ENCODE data around the gene F13A1.
"Not testable (repeated sequence)": the region's sequence is repeated elsewhere in the genome, so short reads cannot be mapped to it uniquely, and the experiment has no call there.

F13A1 gene

DNA sequence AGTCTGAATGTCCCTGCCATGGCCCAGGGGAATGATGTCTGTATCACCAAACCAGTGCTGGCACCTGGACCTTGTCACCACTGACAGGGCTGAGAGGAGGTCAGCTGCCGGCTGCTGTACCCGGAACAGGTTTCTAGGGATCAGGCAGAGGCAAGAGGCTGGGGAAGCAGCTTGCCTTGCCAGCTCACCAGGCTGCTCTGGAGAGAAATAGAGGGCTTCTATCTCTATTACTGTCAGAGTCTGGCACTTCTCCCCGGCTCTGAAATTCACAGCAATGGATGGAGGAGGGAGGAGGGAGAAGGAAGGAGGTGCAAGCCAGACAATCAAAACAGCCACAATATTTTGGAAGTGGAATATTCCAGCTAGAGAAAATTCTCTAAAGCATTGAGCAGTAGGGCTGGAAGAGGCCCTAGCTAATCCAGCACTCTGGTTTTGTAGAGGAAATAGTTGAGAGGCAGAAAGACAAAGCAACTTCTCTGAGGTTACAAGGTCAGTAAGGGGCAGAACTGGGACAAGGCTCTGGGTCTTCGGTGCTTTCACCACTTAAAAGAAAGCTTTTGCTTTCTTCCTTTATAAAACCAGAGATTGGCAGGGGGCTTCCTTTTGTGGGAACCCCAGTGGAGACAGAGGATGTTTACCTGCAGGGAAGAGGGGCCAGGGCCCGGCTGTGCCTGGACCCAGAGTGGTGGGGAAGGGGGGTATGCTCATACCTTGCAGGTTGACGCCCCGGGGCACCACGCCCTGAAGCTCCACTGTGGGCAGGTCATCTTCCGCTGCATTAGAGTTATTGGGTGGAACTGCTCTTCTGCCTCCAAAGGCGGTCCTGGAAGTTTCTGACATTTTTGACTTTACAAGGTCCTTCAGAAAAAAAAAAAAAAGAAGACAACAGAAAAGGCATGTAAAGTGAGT lies 2.4 kb downstream of the F13A1 start:
- Histone ChIP-seq H3K9ac (ENCODE audit: low read depth, low read length) (no peak overlapping the region), H3K4me3 (ENCODE audit: low read depth, low read length) (no peak overlapping the region), H3K27ac (ENCODE audit: low read depth, low read length) (peak overlapping the region; percentile 22), H3K27me3 (ENCODE audit: control insufficient read depth, insufficient read depth, low read length) (peaks cover 24% of the 10 kb centered on the region), H3K9me3 (ENCODE audit: control insufficient read depth, insufficient read depth, low read length) (no peaks in the 10 kb centered on the region), H3K36me3 (ENCODE audit: control insufficient read depth, insufficient read depth, low read length) (no peaks in the 10 kb centered on the region), H3K4me1 (ENCODE audit: control insufficient read depth, insufficient read depth, low read length) (peaks cover 11% of the 10 kb centered on the region; the same call in 1 of the 2 replicates)

DNA sequence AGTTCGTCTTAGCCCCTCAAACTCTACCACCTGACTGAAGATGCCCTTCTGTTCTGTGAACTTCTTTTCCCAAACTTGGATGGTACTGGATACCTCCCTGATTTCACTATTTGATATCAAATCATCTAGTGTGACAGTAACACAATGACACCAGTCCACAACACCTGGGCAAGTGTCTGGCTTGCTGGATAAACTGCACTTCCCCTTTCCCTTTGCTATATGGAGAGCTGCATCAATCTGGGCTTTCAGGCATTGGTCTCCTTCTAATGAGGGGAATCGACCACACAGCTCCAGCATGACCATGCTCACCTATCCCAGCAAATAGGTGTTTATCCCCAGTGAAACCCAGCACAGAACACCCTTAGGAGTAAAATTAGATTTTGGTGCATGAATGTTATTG lies 3.1 kb downstream of the F13A1 start:
- Histone ChIP-seq H3K9ac (ENCODE audit: low read depth, low read length) (no peak overlapping the region), H3K4me3 (ENCODE audit: low read depth, low read length) (no peak overlapping the region), H3K9me3 (ENCODE audit: control insufficient read depth, insufficient read depth, low read length) (no peaks in the 10 kb centered on the region), H3K4me1 (ENCODE audit: control insufficient read depth, insufficient read depth, low read length) (peaks cover 11% of the 10 kb centered on the region; the same call in 1 of the 2 replicates), H3K36me3 (ENCODE audit: control insufficient read depth, insufficient read depth, low read length) (no peaks in the 10 kb centered on the region), H3K27ac (ENCODE audit: low read depth, low read length) (no peak overlapping the region), H3K27me3 (ENCODE audit: control insufficient read depth, insufficient read depth, low read length) (peaks cover 24% of the 10 kb centered on the region)

DNA sequence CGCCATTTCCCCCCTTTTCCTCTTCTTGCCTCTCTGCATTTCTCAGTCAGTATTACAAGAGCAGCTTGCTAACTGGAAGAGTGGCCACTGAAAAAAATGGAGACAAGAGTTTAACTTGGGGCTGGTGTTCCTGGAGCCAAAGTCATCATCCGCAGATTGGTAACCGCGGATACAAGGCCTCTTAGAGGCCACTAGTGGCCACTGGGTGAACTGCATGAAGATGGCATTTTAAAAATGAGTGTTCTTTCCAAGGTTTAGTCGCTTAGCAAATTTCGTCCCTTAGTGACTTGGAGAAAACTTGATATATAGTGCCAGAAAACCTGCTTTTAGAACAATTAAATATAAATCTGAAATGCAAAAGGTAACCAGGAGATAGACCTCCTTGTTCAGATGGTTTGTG lies 4.8 kb downstream of the F13A1 start:
- H3K27me3 ChIP-seq (ENCODE audit: control insufficient read depth, insufficient read depth, low read length), result peaks cover 18% of the 10 kb centered on the region
- no peak overlapping the region for H3K27ac ChIP-seq (ENCODE audit: low read depth, low read length)
- no peaks in the 10 kb centered on the region for H3K36me3 ChIP-seq (ENCODE audit: control insufficient read depth, insufficient read depth, low read length)
- H3K4me3 ChIP-seq (ENCODE audit: low read depth, low read length), result no peak overlapping the region
- no peaks in the 10 kb centered on the region for H3K9me3 ChIP-seq (ENCODE audit: control insufficient read depth, insufficient read depth, low read length)
- peaks cover 11% of the 10 kb centered on the region; the same call in 1 of the 2 replicates for H3K4me1 ChIP-seq (ENCODE audit: control insufficient read depth, insufficient read depth, low read length)
- no peak overlapping the region for H3K9ac ChIP-seq (ENCODE audit: low read depth, low read length)

DNA sequence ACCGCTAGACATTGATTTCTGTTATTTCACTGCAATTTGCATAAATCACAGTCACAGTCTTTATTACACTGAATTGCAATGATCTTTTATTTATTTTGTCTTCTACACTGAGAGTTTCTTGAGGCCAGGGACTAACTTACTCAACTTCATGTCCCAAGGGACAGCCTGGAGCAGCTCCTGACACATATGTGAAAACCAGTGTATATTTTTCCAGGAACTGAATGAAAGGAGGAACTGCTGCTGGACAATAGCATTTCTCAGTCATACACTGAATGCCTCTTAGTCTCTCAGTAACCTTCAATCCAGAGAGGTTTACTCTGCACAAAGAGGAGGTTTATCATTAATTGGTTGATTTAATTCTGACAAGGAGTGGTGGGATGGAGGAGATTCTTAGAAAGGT lies 5.9 kb downstream of the F13A1 start:
- Histone ChIP-seq H3K36me3 (ENCODE audit: control insufficient read depth, insufficient read depth, low read length) (no peaks in the 10 kb centered on the region), H3K27ac (ENCODE audit: low read depth, low read length) (no peak overlapping the region), H3K9ac (ENCODE audit: low read depth, low read length) (no peak overlapping the region), H3K4me3 (ENCODE audit: low read depth, low read length) (no peak overlapping the region), H3K9me3 (ENCODE audit: control insufficient read depth, insufficient read depth, low read length) (no peaks in the 10 kb centered on the region), H3K4me1 (ENCODE audit: control insufficient read depth, insufficient read depth, low read length) (peaks cover 10% of the 10 kb centered on the region; the same call in 1 of the 2 replicates), H3K27me3 (ENCODE audit: control insufficient read depth, insufficient read depth, low read length) (peaks cover 8% of the 10 kb centered on the region)

DNA sequence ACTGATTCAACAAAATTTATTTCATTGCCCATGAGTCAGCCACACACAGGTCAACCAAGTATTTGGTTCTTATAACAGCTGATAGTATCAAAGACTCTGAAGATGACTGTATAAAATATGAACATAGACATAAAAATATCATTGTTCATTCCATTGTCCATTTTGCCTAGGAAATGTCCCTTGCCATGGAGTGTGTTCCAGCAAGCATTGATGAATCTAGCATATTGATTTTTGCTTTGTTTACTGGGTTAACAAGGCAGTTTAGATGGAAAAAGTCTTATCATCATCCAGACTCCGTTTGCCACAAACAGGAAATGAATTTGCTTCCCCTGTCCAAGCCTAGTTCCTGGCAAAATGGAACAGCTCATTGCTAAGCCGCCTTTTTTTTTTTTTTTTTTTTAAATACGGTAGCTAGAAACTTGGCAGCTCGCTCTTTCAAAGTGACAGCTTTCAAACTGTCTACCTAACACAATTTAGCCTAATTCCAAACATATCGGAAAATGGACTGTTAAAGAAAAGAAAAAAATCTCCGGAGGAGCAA lies 7.5 kb downstream of the F13A1 start:
- H3K9ac ChIP-seq (ENCODE audit: low read depth, low read length), result no peak overlapping the region
- no peak overlapping the region for H3K27ac ChIP-seq (ENCODE audit: low read depth, low read length)
- no peaks in the 10 kb centered on the region for H3K36me3 ChIP-seq (ENCODE audit: control insufficient read depth, insufficient read depth, low read length)
- H3K4me3 ChIP-seq (ENCODE audit: low read depth, low read length), result no peak overlapping the region
- peaks cover 2% of the 10 kb centered on the region; the same call in 1 of the 2 replicates for H3K4me1 ChIP-seq (ENCODE audit: control insufficient read depth, insufficient read depth, low read length)
- H3K9me3 ChIP-seq (ENCODE audit: control insufficient read depth, insufficient read depth, low read length), result no peaks in the 10 kb centered on the region
- no peaks in the 10 kb centered on the region; the same call in 1 of the 2 replicates for H3K27me3 ChIP-seq (ENCODE audit: control insufficient read depth, insufficient read depth, low read length)

DNA sequence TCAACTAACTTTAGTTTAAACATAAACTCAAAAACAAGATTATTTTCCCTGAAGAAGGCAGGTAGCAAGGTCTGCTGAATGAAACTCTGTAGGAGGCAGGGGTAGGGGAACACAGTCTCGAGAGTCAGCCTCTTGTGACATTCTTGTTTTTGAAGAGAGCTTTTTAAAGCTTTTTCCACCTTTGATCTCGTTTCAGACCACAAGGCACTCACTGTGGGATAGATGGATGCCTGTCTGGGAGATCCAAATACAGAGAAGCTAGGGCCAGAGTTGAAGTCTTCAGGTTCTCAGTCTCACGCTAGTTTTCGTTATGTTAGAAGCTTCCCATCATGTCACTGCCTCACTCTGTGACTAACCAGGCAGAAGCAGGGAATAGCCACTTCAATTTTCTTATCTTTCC lies 14.9 kb downstream of the F13A1 start:
- H3K9ac ChIP-seq (ENCODE audit: low read depth, low read length), result no peak overlapping the region
- H3K36me3 ChIP-seq (ENCODE audit: control insufficient read depth, insufficient read depth, low read length), result no peaks in the 10 kb centered on the region
- no peaks in the 10 kb centered on the region for H3K27me3 ChIP-seq (ENCODE audit: control insufficient read depth, insufficient read depth, low read length)
- H3K4me3 ChIP-seq (ENCODE audit: low read depth, low read length), result no peak overlapping the region
- H3K27ac ChIP-seq (ENCODE audit: low read depth, low read length), result no peak overlapping the region
- peaks cover 1% of the 10 kb centered on the region; the same call in 1 of the 2 replicates for H3K9me3 ChIP-seq (ENCODE audit: control insufficient read depth, insufficient read depth, low read length)
- no peaks in the 10 kb centered on the region for H3K4me1 ChIP-seq (ENCODE audit: control insufficient read depth, insufficient read depth, low read length)

DNA sequence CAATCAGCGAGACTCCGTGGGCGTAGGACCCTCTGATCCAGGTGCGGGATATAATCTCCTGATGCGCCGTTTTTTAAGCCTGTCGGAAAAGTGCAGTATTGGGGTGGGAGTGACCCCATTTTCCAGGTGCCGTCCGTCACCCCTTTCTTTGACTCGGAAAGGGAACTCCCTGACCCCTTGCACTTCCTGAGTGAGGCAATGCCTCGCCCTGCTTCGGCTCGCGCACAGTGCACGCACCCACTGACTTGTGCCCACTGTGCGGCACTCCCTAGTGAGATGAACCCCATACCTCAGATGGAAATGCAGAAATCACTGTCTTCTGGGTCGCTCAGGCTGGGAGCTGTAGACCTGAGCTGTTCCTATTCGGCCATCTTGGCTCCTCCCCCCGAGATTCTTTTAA lies 20.1 kb downstream of the F13A1 start:
- not testable (repeated sequence) for H3K36me3 ChIP-seq (ENCODE audit: control insufficient read depth, insufficient read depth, low read length); H3K4me1 ChIP-seq (ENCODE audit: control insufficient read depth, insufficient read depth, low read length); H3K9me3 ChIP-seq (ENCODE audit: control insufficient read depth, insufficient read depth, low read length); H3K4me3 ChIP-seq (ENCODE audit: low read depth, low read length); H3K27ac ChIP-seq (ENCODE audit: low read depth, low read length); H3K9ac ChIP-seq (ENCODE audit: low read depth, low read length); H3K27me3 ChIP-seq (ENCODE audit: control insufficient read depth, insufficient read depth, low read length)

DNA sequence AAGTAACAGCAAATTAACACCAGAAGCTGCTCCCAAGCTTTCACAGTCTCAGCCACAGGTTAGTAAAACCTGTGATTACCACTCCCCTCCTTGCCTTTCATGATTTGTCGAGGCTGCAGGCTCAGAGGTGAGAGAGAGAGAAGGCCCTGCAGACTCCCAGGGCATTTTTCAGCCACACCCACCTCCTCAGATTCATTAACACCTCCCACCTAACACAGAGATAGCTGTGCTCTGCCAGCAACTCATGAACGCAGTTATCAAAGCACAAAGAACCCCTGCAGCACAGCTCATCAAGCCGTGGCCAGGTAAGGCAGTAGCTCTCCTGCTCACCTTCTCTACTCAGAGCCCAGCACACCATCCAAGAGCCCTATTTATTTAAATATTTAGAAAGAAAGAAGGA lies 27.1 kb downstream of the F13A1 start:
- Histone ChIP-seq H3K9ac (ENCODE audit: low read depth, low read length) (no peak overlapping the region), H3K4me3 (ENCODE audit: low read depth, low read length) (no peak overlapping the region), H3K9me3 (ENCODE audit: control insufficient read depth, insufficient read depth, low read length) (no peaks in the 10 kb centered on the region), H3K27ac (ENCODE audit: low read depth, low read length) (peak overlapping the region; percentile 44), H3K27me3 (ENCODE audit: control insufficient read depth, insufficient read depth, low read length) (no peaks in the 10 kb centered on the region), H3K36me3 (ENCODE audit: control insufficient read depth, insufficient read depth, low read length) (no peaks in the 10 kb centered on the region), H3K4me1 (ENCODE audit: control insufficient read depth, insufficient read depth, low read length) (peaks cover 15% of the 10 kb centered on the region)

DNA sequence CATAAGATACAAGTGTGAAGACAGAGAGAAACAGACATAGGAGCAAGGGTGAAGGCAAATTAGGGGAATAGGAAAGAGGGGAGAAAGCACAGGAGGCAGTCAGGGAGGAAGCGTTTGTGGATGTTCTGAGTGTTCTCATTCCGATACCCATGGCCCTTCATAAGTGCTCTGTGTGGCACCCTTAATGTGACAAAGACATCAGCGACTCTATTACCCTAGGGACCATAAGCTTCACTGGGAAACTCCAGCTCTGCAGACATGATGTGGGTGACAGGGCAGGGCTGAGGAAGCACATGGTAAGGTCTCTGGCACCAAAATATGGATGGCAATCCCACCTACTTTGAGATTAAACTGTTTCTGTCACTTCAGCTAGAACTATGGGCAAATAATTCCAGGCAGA lies 33.0 kb downstream of the F13A1 start:
- Histone ChIP-seq H3K27me3 (ENCODE audit: control insufficient read depth, insufficient read depth, low read length) (no peaks in the 10 kb centered on the region), H3K4me1 (ENCODE audit: control insufficient read depth, insufficient read depth, low read length) (peaks cover 4% of the 10 kb centered on the region)

DNA sequence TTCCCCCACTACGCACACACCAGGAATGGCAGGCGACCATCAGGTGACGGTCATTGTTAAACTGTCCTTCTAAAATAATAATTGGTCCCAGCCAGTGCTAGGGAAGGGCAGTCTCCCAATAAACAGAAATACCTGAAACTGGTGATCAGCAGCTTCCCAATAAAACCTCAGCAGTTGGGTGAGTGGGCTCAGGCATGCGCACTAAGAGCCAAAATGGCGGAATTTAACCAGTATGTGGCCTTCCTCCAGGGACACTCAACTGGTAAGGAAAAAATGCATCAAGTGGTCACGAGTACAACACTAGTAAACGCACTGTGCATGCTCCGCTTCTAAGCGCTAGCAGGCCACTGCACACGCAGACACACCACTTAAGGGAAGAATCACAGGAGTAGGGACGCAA lies 34.8 kb downstream of the F13A1 start:
- Histone ChIP-seq H3K36me3 (ENCODE audit: control insufficient read depth, insufficient read depth, low read length) (no peaks in the 10 kb centered on the region), H3K9ac (ENCODE audit: low read depth, low read length) (no peak overlapping the region), H3K9me3 (ENCODE audit: control insufficient read depth, insufficient read depth, low read length) (no peaks in the 10 kb centered on the region), H3K4me3 (ENCODE audit: low read depth, low read length) (no peak overlapping the region), H3K4me1 (ENCODE audit: control insufficient read depth, insufficient read depth, low read length) (no peaks in the 10 kb centered on the region), H3K27me3 (ENCODE audit: control insufficient read depth, insufficient read depth, low read length) (no peaks in the 10 kb centered on the region), H3K27ac (ENCODE audit: low read depth, low read length) (no peak overlapping the region)

More for the DNA sequence above, 33.0 kb downstream of the F13A1 start:
- no peaks in the 10 kb centered on the region for H3K36me3 ChIP-seq (ENCODE audit: control insufficient read depth, insufficient read depth, low read length)
- no peak overlapping the region for H3K9ac ChIP-seq (ENCODE audit: low read depth, low read length)
- no peaks in the 10 kb centered on the region for H3K9me3 ChIP-seq (ENCODE audit: control insufficient read depth, insufficient read depth, low read length)
- no peak overlapping the region for H3K4me3 ChIP-seq (ENCODE audit: low read depth, low read length)
- no peak overlapping the region for H3K27ac ChIP-seq (ENCODE audit: low read depth, low read length)

DNA sequence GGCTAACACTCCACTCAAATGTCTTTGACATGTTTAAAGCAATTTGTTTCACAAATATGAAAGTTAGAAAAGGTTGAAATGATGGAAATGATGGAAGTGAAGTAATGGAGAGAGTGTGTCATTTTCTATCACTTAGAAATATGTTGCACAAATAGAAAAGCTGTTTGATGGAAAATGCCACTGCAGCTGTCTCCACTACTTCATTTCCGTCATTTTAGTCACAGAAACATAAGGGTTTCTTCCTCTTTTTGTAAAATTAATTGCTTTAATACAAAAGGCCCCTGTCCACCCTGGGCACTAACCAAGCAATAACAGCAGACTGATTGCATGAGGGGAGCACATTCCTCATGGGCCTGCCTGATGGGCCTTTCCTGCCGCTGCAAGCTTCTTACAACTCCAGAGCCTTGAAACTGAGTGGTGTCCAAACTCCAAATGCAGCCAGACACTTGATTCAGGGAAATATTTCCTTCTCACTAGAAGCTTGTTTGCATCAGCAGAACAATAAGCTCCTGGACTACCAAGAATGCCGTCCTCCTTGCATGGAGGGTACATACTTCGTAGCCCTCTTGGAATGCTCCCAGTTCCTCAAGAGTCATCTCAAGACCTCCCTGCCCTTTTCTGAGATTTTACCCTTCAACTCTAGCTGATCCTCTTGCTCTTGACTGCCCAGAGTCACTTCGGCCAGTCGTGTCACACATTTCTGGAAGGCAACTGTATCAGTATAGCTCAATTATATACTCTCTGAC lies 36.1 kb downstream of the F13A1 start:
- no peak overlapping the region for H3K9ac ChIP-seq (ENCODE audit: low read depth, low read length)
- no peaks in the 10 kb centered on the region for H3K27me3 ChIP-seq (ENCODE audit: control insufficient read depth, insufficient read depth, low read length)
- no peaks in the 10 kb centered on the region for H3K4me1 ChIP-seq (ENCODE audit: control insufficient read depth, insufficient read depth, low read length)
- no peaks in the 10 kb centered on the region for H3K36me3 ChIP-seq (ENCODE audit: control insufficient read depth, insufficient read depth, low read length)
- no peaks in the 10 kb centered on the region for H3K9me3 ChIP-seq (ENCODE audit: control insufficient read depth, insufficient read depth, low read length)
- H3K27ac ChIP-seq (ENCODE audit: low read depth, low read length), result no peak overlapping the region
- H3K4me3 ChIP-seq (ENCODE audit: low read depth, low read length), result no peak overlapping the region
